HG03280 (cell line): ENCODE data around the gene SUCO.
"Not testable (repeated sequence)": the region's sequence is repeated elsewhere in the genome, so short reads cannot be mapped to it uniquely, and the experiment has no call there.

Experiments
- ATAC-seq: cut with Tn5 transposase; IDR thresholded peaks from one replicate; pipeline ENCODE4 v1.9.1; 2021; ENCODE audit warnings: mild to moderate bottlenecking, moderate library complexity; ENCODE audit not compliant: unreplicated experiment

The SUCO gene

DNA sequence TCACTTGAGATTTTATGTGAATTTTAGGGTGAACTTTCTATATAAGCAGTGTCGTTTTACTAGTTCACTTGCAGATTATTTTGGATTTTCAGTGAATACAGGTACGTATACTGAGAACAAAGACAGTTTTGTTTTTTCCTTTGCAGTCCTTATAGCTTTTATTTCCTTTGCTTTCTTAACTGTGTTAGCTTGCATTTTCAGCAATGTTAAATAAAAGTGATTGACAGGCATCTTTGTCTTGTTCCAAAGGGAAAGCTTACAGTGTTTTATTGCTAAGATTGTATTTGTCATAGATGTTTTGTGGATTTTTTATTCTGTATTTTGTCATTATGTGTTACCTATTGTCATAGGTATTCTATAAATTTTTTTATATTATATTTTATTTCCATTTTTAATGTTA lies 72.7 kb downstream of the SUCO start:
- ATAC-seq = no peak

DNA sequence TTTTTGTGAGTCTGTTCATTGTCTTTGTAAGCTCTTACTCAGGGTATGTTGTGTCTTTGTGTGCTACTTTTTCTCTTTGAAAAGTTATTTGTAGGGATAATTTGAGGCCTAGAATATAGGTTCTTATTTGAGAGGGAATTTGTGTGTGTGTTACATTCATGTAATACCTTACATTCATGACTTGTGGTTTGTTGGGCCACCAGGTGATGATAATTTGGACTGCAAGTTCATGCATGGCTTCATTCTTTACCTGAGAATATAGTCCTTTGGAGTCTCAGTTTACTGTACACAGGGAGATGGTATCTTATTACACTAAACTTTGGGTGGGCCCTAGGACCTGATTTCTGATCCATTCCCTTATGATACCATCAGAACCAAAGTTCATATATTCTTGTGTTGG lies 74.2 kb downstream of the SUCO start:
- ATAC-seq = no peak

DNA sequence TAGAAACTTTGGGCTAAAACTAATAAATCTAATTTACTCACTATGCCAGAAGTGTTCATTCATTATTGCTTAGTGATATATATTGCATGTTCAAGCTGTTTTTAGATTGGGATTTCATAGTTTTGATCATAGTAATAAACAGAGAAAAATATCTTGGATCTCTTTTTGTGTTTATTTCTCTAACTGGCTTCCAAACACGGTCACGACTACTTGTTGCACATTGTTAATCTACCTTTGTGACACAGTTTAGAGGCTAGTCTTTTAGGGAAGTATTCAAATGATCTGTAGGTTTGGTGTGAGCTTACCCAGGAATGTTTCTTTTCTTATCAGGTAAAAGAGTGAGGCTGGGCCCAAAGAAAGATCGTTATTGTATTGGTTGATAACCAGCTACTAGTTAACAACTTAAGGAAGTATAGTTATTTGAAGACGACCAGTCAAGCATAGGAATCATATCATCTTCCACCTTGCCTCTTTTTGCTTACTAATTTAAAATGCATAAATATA lies 75.2 kb downstream of the SUCO start:
- no peak for ATAC-seq

DNA sequence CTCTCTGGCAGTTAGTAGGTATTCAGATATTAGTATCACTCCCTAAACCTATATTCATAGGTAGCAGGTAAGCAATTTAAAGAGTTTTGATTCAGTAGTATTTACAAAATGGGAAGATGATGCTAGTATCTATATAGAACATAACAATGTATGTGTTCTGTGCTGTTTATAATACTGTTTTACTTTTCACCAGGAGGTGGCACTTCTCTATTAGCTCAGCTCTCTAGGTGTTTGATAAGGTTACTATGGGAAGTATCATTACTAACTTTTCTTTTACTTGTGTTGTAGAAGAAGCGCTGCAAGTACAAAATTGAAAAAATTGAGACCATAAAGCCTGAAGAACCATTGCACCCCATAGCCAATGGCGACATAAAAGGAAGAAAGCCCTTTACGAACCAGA lies 76.6 kb downstream of the SUCO start:
- no peak for ATAC-seq

DNA sequence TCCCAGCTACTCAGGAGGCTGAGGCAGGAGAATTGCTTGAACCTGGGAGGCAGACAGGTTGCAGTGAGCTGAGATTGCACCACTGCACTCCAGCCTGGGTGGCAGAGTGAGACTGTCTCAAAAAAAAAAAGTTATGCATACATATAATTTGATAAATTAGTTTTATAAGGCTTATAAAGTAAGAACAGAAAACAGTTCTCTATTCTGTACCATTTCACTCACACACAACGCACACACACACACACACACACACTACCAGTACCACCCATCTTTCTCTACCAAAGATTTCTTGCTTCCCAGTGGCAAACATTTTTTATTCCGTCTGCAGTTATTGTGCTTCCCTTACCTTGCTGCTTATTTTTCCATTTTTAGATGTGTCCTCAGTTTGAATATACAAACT lies 79.5 kb downstream of the SUCO start:
- no peak for ATAC-seq

DNA sequence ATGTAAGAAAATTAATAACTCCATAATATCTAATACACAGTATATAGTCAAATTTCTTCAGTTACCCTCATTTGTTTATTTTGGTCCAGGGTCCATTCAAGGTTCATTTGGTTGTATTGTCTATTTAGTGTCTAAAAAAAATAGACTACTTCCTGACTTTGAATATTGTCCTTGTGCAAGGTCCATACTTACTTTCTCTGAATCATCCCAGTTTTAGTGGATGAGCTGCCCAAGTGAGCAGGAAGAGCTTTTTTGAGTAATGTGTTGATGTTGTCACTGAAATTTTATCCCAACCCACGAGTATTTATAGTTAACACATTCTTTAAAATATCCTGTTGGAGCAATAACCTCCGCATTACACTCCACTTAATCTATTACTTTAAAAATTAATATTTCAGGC lies 80.3 kb downstream of the SUCO start:
- ATAC-seq = no peak

DNA sequence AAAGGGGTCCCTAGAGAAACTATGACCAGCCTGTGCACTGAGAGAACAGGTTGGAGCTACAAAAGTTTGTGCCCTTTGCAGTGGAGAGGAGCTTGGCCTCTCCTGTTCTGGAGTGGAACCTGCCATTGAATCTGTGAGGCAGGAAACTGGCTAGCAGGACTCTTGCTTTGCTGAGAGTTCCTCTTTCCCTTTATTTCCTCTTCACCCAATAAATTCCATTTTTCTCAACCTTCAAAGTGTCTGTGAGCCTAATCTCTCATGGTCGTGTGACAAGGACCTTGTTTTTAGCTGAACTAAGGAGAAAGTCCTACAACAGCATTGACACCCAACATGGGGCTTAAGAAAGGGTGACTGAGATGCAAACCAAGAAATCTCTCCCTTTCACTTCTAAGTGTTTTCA lies 83.2 kb downstream of the SUCO start:
- no peak for ATAC-seq

DNA sequence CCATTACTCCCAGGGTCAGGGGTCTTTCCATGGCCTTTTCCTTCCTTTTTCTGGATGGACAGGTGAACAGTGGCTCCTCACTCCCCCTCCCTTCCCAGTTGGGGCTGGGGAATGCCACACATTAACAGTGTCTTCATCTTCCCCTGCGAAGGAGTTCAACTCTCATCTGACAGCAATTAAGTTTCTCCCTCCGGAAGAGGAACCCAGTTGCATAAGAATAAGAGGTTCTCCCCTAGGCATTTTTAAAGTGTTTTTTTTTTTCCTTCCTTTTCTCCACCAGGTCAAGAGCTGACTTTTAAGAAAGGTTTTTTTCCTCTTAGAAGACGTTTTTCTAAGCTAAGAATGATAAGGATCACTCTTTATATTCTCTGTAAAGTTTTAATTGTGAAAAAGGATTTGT lies 83.7 kb downstream of the SUCO start:
- ATAC-seq = no peak

DNA sequence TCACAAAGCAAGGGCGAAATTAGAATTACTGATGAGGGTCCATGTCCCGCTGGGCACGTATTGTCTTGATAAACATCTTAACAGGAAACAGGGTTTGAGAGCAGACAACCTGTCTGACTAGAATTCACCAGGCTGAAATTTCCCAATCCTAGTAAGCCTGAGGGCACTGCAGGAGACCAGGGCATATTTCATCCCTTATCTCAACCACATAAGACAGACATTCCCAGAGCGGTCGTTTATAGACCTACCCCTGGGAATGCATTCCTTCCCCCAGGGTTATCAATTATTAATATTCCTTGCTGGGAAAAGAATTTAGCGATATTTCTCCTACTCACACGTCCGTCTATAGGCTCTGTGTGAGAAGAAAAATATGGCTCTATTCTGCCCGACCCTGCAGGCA lies 87.7 kb downstream of the SUCO start:
- not testable (repeated sequence) for ATAC-seq

DNA sequence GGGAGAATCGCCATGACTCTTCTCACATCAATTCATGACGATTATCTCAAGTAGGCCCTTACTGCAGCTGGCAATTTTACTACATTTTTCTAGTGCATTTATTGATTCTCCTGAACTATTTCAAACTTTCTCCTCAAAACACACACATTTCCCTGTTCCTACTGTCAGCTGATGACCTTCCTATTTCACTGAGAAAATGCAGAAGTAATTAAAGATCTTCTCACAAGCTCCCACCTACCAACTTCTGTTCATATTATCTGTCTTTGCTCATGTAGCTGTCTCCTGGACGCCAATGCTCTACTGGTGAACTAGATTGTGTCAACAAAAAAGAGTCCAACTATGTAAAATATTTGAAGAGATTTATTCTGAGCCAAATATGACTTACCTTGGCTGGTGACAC lies 89.6 kb downstream of the SUCO start:
- no peak for ATAC-seq

DNA sequence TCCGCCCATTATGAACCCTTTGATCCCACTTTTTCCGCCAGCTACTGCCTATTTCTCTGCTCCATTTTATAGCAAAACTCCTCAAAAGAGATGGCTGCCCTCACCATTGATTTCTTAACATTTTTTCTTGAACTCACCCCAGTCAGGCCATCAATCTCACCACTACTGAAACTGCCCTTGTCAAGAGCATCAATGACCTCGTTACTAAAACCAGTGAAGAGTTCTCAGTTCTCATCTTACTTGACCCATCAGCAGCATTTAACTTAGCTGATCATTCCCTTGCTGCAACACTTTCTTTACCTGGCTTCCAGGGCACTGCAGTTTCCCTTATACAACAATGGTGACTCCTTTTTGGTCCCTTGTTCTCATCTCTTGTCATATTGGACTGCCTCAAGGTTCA lies 90.8 kb downstream of the SUCO start:
- ATAC-seq = no peak

DNA sequence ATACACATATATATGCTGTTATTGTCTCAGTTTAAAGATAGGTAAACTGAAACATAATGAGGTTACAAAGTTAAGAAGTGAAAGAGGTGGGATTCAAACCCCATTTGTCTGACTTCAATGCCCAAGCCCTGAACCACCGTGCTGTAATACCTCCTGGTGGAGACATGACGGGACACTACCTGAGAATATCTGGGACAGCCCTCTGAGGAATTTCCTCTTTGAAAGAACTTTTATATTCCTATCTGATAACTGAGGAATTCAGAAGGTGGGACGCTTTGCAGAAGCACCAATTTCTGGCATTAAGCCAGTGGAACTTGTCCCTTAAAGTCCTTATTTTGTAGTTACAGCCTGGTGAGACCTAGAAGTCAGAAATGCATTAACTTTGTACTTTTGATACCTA lies 93.9 kb downstream of the SUCO start:
- ATAC-seq = no peak

DNA sequence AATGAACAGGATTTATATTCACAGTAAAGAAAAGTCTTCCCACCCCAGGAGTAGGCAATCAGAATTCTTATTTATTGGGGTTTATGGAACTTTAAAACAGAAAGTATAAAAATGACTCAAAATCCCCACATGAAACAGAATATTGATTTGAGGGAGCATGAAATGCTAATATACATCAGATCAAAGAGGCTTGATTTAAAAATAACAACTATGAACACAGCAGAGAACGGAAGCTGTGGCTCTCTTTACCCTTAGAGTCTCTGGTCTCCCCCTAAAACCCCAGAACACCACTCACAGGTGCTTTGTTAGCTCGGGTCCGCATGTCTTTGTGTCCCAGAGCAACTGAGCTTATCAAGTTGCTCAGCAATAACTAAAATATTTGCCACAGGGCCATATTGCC lies 94.8 kb downstream of the SUCO start:
- no peak for ATAC-seq

DNA sequence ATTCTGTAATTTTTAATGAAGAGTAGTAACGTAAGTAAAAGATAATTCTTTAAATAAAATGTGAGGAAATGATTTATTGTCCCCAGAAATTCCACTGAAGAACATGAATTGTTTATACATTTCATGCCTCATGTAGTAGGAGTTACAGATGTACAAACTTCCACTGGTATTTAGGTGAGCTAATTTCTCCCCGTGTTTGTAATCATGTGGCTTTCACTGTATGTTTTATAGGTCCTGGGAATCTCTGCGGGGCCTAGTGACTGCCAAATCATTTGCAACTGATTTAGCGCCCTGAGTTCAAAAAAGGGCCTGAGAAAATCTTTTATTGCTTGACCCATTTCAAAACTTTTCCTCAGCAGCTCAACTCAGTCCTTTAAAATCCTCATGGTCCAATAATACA lies 95.5 kb downstream of the SUCO start:
- ATAC-seq = no peak

DNA sequence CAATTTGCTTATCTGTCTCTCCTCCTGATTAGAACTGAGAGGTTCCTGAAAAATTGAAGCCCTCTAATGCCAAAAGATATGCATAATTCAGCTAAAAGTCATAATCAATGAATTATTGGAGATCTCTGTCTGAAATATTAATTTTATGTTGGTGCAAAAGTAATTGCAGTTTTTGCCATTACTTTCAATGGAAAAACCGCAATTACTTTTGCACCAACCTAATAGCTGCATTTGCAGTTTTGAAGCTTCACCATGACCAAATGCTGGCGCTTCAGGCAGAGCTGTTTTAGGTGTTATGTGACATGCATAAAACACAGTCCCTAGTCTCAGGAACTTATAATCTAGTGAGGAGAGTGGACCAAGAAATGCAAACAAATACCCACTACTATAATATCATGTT lies 96.2 kb downstream of the SUCO start:
- ATAC-seq = no peak

DNA sequence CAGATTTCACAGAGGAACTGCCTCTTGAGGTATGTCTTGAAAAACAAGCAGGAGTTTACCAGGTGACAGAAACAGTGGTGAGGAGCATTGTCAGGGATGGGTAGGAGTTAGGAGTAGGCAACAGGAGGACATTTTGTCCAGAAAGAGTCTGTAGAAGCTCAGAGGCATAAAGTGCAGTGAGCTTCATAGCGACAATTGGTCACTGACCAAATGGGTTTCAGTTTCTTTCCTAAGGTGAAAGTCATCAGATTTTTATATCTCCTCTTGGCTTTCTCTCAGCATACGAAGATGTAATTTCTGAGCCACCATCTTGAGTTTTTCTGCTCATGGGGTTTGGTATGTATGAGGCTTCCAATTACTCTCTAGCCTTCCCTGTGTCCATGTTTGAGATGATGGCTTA lies 96.7 kb downstream of the SUCO start:
- no peak for ATAC-seq

DNA sequence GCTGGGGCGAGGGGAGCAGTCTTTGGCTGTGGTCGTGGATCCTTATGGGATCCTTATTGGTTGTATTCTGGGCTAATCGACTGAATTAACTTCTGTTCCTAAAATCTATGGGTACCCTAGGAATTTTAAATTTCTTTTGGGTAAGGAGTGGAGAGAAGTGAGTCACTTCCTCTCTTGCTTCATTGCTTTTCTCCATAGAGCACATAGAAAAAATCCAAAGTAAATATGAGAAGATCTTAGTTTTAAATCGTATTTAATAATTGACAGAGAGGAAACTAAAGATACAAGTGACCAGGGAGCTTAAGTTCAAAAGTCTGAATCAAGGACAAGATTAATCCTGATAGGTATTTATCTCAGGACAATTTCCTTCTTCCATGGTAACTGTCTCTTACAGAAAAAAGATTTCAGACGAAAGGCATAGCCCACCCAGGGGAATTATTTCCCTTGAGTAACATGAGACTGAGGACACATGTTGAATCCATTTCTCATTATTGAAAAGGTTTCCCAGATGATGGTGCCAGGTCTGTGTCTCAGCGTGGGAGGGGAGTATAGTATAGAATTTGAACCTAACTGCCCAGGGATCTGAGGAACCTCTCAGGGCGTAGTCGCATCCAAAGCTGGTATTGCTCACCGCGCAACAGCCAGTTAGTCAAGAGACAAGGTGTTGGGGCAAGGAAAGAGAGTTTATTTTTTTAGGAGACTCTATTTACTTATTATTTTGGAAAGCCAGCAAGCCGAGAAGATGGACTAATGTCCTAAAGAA lies 97.3 kb downstream of the SUCO start:
- no peak for ATAC-seq

DNA sequence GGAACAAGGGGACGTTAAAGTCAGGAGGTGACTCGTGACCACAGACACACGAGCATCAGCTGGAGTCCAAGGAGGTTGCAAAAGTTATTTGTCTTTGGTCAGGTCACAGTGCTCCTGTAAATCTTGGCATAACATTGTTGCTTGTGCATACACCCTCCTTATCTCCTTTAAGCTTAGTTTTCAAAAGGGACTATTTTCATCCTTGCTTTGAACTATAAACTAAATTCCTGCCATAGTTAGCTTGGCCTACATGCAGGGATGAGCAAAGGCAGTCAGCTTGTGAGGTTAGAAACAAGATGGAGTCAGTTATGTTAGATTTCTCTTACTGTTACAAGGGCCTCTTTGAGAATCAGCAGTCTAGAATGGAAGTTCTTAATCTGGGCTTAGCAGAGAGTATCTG lies 97.9 kb downstream of the SUCO start:
- ATAC-seq = no peak

DNA sequence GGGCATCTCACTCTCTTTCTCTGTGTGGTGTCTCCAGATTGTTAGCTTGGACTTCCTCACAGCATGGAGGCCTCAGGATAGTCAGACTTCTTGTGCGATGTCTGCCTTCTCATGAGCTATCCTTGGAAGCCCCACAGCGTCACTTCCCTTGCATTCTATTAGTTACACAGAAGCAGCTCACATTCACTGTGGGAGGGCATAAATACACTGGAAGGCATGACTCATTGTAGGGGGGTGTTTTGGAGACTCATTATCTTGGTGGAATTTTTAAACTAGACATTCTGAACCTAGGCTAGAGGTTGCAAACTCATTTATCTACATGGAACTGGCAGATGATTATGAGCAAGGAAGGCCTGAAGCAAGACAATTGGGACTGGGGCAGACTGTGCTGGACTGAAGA lies 104.6 kb downstream of the SUCO start:
- no peak for ATAC-seq

DNA sequence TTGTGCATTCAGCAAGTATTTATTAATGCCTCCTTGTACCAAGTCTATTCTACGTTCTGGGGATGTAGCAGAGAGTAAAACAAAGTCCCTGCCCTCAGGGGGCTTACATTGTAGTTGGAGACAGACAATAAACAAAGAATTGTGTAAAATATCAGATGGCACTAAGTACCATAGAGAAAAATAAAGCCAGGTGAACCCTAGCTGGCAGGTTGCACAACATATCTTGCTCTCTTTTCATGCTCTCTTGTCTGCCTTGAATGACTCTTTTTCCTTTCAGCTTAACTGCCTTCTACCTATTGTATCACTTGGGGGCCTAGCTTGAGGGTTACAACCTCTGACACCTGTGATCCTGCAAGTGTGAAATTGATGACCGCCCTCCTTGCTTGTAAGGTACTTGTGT lies 105.3 kb downstream of the SUCO start:
- no peak for ATAC-seq

DNA sequence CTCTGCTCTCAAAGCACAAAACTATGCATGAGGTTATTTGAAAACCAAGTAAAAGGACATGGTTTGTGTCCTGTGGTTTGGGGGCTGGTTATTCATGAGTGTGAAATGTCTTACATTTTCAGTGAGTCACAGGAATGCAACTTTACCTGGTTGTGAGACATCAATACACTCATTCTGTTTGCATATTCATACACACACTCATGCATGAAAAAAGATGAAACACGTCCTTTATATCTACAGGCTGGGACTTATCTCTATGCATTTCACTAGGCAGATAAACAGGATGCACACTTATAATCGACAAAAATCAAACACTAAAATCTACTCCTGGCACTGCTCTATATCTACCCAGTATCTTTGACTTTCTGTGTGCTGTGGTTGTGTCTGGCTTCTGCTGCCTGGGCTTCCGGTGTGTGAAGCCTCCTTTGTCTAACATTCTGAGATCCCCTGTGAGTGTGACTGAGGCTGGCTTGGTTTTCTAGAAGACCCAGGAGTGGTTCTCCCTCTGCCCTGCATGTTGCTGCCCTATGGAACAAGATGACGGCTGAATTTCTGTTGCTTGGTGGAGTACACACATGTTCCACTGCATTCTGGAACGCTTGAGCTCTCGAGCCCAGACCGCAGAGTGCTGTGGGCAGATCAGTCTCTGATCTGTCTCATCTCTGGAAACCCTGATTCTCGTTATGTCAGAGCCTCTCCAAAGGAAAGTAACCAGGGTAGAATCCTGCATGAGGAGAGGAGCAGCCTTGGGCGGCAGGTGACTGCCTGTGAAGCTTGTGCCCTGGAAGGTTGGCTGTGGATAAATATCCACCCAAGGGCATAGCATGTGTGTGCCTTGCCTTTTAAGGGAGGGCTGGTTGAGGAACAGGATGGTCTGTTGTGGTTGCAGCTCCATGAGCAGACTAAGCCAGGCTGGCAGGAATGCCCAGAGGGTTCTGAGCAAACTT lies 106.2 kb downstream of the SUCO start:
- peak; percentile 79 for ATAC-seq

DNA sequence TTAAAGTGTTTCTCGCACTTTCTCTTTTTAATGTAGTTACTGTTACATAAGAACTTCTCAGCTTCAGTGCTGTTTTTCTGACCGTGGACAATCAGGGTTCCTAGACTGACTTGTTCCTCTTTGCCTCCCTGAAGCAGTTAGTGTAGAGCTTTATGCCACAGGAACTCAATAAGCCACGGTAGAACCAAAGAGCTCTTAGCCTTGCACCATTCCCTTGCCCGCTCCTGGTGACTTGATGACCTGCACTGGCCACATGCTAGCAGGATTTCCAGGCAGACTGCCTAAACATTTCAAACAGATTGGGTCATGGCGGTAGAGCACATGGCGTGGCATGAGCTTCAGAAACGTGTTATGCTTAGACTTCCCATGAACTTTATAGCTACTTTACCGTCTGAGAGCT lies 107.2 kb downstream of the SUCO start:
- ATAC-seq = no peak
